DND-41 (cell line): ENCODE measurements around the gene TMEM185B.

Experiments
- EZH2 ChIP-seq: IDR thresholded peaks from 3 replicates; pipeline ENCODE4 v1.6.1; 2012; ENCODE audit warnings: borderline replicate concordance, low read depth, mild to moderate bottlenecking, moderate library complexity, low read length, inconsistent platforms; ENCODE audit not compliant: severe bottlenecking
- TF ChIP-seq, protein P1 (sequence below): IDR thresholded peaks from 2 replicates; pipeline ENCODE4 v1.5.1; 2012; ENCODE audit warnings: borderline replicate concordance, low read length, moderate library complexity, mild to moderate bottlenecking; ENCODE audit not compliant: poor library complexity, severe bottlenecking; ENCODE audit errors: extremely low read depth

DNA sequence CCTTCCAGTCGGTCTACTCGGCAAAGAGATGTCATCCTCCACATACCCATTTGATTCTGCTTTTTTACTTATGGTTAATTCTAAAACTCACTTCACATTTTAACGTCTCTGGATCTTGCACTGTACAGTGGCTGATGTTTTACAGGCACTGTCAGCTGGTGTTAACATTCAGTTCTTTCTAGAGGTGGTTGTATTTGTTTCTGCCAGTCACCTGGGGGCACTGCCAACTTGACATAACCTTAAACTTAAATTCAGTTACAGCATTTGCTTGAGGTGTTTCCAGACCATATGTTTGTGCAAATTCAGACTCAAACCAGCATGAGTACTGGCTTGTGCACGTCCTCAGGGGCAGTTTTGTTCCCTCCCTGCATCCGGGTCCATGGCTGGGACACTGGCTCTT is 5.3 kb upstream of the TMEM185B start:
- TF ChIP-seq, protein P1, sequence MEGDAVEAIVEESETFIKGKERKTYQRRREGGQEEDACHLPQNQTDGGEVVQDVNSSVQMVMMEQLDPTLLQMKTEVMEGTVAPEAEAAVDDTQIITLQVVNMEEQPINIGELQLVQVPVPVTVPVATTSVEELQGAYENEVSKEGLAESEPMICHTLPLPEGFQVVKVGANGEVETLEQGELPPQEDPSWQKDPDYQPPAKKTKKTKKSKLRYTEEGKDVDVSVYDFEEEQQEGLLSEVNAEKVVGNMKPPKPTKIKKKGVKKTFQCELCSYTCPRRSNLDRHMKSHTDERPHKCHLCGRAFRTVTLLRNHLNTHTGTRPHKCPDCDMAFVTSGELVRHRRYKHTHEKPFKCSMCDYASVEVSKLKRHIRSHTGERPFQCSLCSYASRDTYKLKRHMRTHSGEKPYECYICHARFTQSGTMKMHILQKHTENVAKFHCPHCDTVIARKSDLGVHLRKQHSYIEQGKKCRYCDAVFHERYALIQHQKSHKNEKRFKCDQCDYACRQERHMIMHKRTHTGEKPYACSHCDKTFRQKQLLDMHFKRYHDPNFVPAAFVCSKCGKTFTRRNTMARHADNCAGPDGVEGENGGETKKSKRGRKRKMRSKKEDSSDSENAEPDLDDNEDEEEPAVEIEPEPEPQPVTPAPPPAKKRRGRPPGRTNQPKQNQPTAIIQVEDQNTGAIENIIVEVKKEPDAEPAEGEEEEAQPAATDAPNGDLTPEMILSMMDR, result peak; percentile 11
- TF ChIP-seq EZH2, result no peak
